HG03342 (cell line): Measurements from ENCODE around the gene UHRF1.
"Not testable (repeated sequence)": the region's sequence is repeated elsewhere in the genome, so short reads cannot be mapped to it uniquely, and the experiment has no call there.

Experiments used
- ATAC-seq: cut with Tn5 transposase; IDR thresholded peaks from one replicate; pipeline ENCODE4 v1.9.1; 2021; ENCODE audit warnings: mild to moderate bottlenecking, moderate library complexity; ENCODE audit not compliant: unreplicated experiment

Gene UHRF1

DNA sequence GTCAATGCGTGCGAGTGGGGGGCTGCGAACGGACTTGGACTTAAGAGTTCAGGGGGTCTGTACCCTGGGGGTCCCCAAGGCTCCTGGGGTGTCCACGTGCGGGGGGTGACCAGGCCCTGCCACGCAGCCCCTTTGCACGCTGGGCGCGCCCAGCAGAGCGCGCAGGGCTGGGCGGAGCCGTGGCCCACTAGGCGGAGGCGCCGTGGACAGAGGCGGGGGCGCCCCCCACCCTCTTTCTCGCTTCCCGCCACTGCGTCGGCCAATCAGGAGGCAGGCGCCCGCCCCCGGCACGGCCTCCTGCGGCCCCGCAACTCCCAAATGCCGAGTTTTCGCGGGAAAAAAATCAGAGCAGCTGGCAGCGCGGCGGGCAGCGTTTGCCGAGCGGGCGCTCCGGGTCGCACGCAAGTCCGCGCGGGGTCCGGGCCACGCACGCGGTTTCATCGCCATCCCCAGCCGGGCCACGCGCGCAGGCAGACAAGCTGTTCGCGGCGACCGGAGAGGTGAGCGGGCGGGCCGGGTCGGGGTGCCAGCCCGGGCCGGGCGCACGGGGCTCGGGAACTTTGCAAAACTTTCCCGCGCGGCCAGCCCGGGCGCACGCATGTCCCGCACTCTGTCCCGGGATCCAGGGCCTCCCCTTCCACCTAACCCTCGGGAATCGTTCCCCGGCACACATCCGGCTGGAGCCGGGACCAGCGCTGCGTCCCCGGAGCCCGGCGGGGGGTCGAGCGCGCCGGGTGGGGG, at the start of gene UHRF1:
UHRF1 (plus strand) TSS at position 346 of the 741 bp plus-strand sequence. CDS start 1,385 bp downstream, outside the sequence.
- peak; percentile 22 for ATAC-seq

DNA sequence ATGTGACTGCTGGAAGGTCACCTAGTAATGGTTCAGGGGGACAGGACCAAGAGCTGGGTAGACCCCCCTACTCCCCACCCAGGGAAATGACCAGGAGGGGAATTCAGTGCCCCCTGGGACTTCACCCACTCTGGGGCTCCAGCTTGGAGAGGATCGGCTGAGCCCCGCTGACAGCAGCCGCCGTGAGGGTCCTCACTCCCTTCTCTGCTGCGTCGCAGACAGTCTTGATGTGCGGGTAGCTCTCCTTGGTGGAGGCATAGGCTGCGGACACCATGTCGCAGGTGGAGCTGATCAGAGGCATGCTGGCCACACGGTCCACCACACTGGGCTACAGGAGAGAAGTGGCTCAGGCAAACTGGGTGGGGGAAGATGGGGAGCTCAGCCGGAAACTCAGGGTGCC, 49.6 kb upstream of the UHRF1 start:
- no peak for ATAC-seq

DNA sequence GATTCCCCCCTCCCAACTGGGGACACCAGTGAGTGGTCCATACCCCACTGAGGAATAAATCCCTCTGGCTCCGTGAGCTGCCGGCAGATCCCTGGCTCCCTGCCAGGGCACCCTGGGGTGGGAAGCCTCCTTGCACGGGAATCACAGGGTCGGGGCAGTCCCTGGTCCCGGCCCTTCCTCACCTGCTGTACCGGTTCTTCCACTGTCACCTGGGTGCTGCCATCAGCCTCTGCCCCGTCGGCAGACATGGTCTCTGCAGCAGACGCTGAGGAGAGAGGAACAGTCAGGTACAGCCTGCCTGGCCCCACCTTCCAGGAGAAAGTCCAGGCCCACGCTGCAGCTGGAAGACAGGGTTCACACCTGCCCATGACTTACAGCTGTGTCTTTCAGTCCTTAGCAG, 48.2 kb upstream of the UHRF1 start:
- no peak for ATAC-seq

DNA sequence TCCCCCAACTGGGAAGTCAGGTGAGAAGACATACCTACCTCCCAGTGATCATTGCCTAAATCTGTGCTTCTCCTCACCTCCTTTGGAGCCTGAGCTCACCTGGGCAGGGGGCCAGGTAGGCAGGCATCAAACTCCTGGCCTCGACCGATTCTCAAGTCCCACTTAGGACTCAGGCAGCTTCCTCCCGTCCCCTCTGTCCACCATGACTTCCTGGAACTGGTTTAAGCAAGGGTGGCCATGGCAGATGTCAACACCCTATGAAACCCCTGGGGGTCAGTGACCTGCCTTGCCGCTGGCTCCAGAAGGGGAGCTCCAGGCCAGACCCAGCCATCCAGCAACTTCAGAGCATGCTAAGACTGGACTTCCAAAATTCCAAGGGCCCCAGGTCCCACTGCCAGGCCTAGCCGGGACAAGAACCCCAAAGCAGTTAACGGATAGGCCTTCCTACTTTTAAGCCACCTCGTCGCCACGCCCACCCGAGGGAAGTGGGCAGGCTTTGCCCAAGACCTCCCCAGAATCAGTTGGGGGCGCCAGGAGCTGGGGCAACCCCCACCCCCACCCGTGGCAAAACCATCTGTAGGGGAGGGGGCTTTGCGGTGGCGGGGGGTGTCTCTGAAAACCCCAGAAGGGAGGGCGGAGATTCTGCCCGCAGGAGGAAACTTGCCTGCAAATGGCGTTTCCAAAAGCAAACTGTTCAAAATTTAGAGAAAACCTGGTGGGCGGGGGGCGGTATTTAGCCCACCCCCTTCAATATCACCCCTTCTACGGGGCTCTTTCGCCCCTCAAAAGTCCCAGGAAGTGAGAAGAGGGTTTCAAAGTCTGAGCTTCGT, 42.5 kb upstream of the UHRF1 start:
- no peak for ATAC-seq

DNA sequence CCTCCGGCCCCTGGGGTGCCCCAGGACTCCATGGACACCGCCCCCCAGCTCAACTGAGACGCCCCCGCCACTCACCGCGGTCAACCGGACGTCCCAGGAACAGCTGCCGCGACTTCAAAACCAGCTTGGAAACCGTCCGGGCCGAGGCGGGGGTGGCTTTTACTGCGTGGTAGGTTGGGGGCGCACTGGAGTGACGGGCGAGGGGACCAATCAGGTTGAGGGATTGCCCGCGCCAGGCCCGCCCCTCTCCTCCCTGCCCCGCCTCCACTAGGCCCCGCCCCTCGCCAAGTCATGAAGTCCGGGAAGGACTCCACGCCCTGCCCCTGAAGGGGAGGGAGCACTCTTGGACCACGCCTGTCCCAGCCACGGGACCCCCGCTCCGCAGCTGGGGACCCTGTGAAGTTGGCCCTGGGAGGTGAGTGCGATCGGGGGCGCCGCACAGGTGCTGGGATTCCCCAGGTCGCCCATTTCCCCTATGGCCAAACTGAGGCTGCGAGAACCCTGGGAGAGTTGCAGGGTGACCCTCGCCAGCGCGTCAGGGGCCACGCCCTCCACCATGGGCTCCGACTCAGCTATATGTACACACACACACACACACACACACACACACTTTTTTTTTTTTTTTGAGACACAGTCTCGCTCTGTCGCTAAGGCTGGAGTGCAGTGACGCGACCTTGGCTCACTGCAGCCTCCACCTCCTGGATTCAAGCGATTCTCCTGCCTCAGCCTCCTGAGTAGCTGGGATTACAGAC, 41.6 kb upstream of the UHRF1 start, which contains the start of gene PLIN3:
PLIN3 (minus strand) TSS at position 134 of the 752 bp plus-strand sequence. CDS start 6,273 bp downstream, outside the sequence.
- peak; percentile 67 for ATAC-seq

DNA sequence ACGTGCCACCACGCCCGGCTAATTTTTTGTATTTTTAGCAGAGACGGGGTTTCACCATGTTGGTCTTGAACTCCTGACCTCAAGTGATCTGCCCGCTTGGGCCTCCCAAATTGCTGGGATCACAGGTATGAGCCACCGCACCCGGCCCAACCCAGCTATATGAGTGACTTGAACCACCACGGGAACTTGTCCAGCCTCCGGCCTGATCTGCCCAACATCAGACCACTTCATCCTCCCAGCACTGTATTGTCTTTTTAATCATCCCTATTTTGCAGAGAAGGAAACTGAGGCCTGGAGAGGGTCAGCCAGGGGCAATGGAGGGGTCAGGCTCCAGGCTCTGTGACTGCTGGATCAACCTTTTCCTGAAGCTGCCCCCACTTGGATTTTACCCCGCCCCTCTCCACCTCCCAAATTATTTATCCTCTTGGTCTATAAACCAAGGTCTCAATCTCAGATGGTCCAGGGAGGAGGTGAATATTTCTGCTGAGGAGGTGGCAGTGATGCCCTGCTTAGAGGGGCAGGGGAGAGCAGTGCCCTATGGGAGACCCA, 40.9 kb upstream of the UHRF1 start:
- ATAC-seq, result no peak

DNA sequence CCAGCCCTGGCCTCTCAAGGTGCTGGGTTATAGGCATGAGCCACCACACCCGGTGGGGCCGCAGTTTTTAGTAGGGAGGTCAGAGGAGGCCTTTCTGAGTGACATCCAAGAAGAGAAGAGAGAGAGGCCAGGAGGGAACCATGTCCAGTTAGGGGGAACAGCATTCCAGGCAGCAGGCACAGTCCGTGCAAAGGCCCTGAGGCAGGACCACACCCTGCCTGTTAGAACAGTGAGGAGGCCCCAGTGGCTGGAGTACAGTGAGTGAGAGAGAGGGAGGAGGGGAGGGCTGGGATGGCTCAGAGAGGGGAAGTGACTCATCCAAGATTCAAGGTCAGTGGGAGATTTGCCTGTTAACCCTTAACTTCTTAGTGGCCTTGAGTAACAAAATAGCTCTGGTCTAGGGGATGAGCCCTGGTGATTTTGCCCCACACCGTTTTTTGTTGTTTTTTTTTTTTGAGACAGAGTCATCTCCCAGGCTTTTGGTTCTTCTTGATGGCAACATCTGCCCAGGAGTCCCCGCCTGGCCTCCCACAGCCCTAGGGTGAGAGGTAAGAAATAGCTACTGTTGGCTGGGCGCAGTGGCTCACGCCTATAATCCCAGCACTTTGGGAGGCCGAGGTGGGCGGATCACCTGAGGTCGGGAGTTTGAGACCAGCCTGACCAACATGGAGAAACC, 39.1 kb upstream of the UHRF1 start:
- ATAC-seq, result no peak

DNA sequence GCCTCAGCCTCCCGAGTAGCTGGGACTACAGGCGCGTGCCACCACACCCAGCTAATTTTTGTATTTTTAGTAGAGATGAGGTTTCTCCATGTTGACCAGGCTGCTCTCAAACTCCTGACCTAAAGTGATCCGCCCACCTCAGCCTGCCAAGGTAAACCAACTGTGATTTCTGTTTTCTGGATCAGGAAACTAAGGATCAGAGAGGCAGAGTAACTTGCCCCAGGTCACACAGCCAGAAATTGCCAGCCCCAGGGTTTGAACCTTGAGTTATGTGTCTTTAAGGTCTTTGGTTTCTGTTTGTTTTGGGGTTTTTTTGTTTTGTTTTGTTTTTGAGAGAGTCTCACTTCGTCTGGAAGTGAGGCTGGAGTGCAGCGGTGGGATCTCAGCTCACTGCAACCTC, 37.6 kb upstream of the UHRF1 start:
- ATAC-seq, result no peak

DNA sequence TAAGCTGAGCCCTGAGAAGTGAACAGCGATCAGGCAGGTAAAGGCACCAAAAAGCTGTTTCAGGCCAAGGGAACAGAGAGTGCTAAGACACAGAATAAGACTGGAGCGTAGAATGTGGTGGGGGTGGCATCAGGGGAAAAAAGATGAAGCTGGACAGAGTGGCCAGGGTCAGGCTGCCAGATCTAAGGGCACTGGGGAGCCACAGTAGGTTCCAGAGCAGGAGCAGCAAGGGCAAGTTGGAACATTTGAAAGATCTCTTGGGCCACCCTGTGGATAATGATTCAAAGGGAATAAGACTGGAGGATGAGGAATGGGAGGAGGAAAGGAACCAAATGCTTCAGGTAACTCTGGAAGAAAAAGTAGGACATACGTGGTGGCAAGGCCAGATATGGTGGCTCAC, 35.4 kb upstream of the UHRF1 start:
- no peak for ATAC-seq

DNA sequence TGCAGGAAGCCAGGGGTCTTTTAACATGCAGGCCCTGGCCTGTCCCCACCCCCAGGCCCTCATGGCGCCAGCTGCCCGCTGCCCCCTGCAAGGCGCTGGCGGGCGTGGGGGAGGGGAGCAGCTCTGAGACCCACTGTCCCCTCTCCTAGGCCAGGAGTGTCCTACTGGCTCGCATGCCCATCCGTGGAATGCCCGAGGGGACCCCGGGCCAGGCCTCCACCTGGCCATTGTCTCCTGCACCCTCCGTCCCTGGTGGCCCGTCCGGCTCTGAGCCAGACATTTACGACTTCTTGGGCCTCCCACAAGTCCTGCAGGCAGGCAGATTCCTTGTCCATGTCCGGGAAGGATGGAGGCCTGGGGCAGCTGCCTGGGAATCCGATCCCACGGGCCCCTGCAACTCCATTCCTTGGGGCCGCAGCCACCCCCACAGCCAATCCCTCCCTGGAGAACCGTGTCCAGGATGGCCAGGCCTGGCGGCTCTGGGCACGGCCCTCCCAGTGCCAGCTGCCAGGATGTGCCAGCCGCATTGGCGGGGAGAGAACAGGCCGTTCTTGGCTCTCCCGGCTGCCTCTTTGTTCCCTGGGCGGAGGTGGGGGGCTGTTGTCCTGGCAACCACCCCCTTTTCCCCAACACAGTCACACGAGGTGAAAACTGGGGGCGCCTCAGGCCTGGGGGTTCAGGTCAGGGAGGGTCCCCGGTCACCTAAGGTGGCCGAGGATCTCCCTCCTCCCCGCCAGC, 31.4 kb upstream of the UHRF1 start:
- no peak for ATAC-seq

DNA sequence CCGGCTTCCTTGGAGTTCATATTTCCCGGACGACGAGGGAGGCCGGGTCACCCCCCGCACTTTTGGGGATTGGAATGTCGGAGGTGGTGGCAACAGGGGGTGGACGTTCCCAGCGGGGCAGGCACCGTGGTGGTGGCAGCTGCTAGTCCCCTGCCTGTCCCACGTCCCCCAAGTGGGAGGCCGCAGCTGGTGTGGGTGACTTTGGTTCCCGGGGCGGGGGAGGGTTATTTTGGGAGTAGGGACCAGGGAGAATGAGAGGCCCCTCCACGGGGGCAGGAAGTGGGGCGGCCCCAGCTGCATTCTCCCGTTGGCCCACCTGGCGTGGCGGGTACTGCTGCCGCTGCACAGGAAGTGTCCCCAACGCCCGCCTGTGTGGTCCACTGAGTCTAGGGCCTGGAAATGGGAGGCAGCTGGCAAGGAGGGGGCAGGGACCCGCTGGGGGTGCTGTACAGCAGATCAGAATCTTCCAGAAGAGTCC, 30.8 kb upstream of the UHRF1 start:
- ATAC-seq, result no peak

DNA sequence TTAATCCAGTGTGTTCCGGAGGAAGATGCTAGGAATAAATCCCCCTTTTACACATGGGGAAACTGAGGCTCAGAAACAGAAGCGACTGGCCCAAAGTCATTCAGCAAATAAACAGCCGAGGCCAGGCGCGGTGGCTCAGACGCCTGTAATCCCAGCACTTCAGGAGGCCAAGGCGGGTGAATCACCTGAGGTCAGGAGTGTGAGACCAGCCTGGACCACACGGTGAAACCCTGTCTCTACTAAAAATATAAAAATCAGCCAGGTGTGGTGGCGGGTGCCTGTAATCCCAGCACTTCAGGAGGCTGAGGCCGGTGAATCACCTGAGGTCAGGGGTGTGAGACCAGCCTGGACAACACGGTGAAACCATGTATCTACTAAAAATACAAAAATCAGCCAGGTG, 30.3 kb upstream of the UHRF1 start:
- no peak for ATAC-seq

DNA sequence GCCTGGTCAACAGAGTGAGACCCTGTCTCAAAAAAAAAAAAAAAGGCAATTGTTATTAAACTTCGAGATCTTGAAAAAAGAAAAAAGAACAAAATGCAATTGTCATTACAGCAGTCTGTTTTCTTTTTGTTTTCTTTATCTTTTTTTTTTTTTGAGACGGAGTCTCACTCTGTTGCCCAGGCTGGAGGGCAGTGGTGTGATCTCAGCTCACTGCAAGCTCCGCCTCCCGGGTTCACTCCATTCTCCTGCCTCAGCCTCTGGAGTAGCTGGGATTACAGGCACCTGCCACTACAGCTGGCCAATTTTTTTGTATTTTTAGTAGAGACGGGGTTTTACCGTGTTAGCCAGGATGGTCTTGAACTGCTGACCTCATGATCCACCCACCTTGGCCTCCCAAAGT, 26.4 kb upstream of the UHRF1 start:
- ATAC-seq, result not testable (repeated sequence)

DNA sequence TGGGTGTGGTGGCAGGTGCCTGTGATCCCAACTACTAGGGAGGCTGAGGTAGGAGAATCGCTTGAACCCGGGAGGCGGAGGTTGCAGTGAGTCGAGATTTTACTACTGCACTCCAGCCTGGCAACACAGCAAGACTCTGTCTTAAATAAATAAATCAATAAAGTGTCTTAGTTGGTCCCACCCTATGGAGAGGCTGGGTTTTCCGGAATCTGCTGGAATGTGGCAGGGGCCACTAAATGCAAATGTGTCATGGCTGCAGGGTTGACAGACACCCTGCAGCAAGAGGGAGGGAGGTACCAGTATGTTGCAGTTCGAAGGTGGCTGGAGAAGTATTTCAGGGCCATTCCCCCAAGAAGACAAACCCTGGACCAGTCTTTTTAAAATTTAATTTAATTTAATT, 24.3 kb upstream of the UHRF1 start:
- not testable (repeated sequence) for ATAC-seq

DNA sequence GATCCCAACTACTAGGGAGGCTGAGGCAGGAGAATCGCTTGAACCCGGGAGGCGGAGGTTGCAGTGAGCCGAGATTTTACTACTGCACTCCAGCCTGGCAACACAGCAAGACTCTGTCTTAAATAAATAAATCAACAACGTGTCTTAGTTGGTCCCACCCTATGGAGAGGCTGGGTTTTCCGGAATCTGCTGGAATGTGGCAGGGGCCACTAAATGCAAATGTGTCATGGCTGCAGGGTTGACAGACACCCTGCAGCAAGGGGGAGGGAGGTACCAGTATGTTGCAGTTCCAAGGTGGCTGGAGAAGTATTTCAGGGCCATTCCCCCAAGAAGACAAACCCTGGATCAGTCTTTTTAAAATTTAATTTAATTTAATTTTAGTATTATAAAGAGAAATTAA, 21.5 kb upstream of the UHRF1 start:
- ATAC-seq, result not testable (repeated sequence)

DNA sequence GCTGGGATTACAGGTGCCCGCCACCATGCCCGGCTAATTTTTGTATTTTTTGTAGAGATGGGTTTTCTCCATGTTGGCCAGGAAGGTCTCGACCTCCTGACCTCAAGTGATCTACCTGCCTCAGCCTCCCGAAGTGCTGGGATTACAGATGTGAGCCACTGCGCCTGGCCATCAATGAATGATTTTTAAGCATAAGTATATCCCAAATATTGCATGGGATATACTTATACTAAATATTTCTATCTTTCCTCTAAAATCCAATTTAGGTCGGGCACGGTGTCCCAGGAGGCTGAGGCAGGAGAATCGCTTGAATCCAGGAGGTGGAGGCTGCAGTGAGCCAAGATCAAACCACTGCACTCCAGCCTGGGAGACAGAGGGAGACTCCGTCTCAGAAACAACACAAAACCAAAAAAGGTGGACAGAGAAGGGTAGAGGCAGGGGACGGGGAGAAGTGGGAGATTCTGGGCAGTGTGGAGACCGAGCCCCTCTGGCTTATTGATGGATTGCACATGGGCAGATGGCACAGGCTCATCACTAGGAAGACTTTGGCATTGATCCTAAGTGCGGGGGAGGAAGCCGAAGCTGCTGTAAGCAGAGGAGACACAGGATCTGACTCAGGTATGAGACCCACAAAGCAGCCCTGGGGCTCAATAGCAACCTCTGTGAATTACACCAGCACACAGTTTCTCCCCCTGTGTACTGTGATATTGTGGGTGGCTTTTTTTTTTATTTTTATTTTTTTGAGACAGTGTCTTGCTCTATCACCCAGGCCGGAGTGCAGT, 20.1 kb upstream of the UHRF1 start:
- no peak for ATAC-seq

DNA sequence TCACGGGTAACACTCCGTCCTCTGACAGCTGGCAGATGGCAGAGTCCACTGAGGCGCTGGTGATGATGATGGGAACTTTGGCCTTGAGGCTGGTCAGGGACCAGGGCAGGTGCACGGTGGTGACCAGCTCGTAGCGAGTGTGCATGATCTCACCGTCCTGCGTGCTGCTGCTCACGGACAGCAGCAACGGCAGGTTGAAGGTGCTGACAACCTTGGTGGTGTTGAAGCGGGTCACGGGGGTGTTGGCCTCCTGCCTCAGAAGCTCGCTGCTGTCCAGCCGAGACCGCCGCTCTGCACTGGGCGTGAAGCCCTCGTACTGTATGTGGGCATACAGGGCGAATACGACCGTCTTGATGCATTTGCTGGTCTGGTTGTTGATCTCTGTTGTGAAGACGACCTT, 18.2 kb upstream of the UHRF1 start:
- no peak for ATAC-seq

DNA sequence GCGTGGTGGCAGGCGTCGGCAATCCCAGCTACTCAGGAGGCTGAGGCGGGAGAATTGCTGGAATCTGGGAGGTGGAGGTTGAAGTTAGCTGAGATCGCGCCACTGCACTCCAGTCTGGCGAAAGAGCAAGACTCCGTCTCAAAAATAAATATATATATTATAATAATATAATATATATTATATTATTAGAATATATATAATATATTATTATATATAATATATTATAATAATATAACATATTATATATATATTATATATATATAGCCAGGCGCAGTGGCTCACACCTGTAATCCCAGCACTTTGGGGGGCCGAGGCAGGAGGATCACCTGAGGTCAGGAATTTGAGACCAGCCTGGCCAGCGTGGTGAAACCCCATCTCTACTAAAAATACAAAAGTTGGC, 16.3 kb upstream of the UHRF1 start:
- not testable (repeated sequence) for ATAC-seq

DNA sequence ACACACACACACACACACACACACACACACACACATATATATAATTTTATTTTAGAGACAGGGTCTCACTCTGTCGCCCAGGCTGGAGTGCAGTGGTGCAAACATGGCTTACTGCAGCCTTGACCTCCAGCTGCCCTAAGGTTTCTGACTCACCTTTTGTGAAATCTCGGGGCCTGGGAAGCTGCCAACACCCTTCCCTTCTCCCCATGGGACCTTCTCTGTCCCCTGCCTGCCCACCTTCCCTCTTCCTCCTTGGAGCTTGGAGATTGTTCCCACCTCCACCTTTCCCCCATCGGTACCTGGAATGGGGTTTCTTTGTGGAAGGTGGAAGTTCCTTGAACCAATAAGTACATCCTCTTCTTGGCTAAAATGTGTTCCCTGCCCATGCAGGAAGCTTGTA, 12.9 kb upstream of the UHRF1 start:
- ATAC-seq, result no peak
